ENCODE data around the gene IFIT1B.

GRCh38 chr10:89351412-89351779, 26.5 kb upstream of the IFIT1B start:
- TF ChIP-seq, protein P1, sequence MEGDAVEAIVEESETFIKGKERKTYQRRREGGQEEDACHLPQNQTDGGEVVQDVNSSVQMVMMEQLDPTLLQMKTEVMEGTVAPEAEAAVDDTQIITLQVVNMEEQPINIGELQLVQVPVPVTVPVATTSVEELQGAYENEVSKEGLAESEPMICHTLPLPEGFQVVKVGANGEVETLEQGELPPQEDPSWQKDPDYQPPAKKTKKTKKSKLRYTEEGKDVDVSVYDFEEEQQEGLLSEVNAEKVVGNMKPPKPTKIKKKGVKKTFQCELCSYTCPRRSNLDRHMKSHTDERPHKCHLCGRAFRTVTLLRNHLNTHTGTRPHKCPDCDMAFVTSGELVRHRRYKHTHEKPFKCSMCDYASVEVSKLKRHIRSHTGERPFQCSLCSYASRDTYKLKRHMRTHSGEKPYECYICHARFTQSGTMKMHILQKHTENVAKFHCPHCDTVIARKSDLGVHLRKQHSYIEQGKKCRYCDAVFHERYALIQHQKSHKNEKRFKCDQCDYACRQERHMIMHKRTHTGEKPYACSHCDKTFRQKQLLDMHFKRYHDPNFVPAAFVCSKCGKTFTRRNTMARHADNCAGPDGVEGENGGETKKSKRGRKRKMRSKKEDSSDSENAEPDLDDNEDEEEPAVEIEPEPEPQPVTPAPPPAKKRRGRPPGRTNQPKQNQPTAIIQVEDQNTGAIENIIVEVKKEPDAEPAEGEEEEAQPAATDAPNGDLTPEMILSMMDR (IDR thresholded peaks at IDR 0.05), result no peak
- TF ChIP-seq PRRX2 (CRISPR knock-in tag; IDR thresholded peaks at IDR 0.05) (no peak), ZNF423 (CRISPR knock-in tag; IDR thresholded peaks at IDR 0.05) (no peak), MXD4 (CRISPR knock-in tag; IDR thresholded peaks at IDR 0.05; ENCODE audit: borderline replicate concordance) (no peak), SMAD3 (CRISPR knock-in tag; IDR thresholded peaks at IDR 0.05; ENCODE audit: borderline replicate concordance) (no peak), CREB1 (CRISPR knock-in tag; IDR thresholded peaks at IDR 0.05) (no peak), PREB (CRISPR knock-in tag; IDR thresholded peaks at IDR 0.05; ENCODE audit: borderline replicate concordance) (no peak), FOXP4 (CRISPR knock-in tag; IDR thresholded peaks at IDR 0.05) (no peak), ATF1 (CRISPR knock-in tag; IDR thresholded peaks at IDR 0.05) (no peak), ZSCAN18 (CRISPR knock-in tag; IDR thresholded peaks at IDR 0.05) (no peak)
- TF ChIP-seq, protein P2, sequence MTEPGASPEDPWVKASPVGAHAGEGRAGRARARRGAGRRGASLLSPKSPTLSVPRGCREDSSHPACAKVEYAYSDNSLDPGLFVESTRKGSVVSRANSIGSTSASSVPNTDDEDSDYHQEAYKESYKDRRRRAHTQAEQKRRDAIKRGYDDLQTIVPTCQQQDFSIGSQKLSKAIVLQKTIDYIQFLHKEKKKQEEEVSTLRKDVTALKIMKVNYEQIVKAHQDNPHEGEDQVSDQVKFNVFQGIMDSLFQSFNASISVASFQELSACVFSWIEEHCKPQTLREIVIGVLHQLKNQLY (CRISPR knock-in tag; IDR thresholded peaks at IDR 0.05), result no peak

All from WTC11 (cell line).